K562 (cell line): ENCODE results near the gene UBN2.

Experiments used
- FOXM1 ChIP-seq, 2 experiments: fragments of 450-650 bp in 1 of 2; sonication (generic) in 1 of 2; formaldehyde crosslinking in 1 of 2; IDR thresholded peaks; 2 replicates each; pipeline versions ENCODE4 v1.6.1 to v1.9.0; 2017 to 2022; ENCODE audit warnings: low read depth in 2 of 2, mild to moderate bottlenecking in 2 of 2, missing genetic modification reagents in 1 of 2, moderate library complexity in 1 of 2
- POLR2AphosphoS5 ChIP-seq: IDR thresholded peaks from 2 replicates; pipeline ENCODE4 v1.6.1; 2011; ENCODE audit warnings: mild to moderate bottlenecking, low read depth, low read length, moderate library complexity; ENCODE audit not compliant: control insufficient read depth, insufficient read depth
- TF ChIP-seq, protein P1 (sequence below), 3 experiments: IDR thresholded peaks in 2 of 3; conservative IDR thresholded peaks in 1 of 3; 2 replicates each; pipeline ENCODE4 v1.5.1; 2011 to 2012; ENCODE audit warnings: low read length in 3 of 3, mild to moderate bottlenecking in 3 of 3, control low read depth in 2 of 3, improper control_type of control experiment in 1 of 3, inconsistent platforms in 1 of 3, low read depth in 1 of 3, mixed read lengths in 1 of 3, moderate library complexity in 1 of 3; ENCODE audit not compliant: insufficient read depth in 2 of 3

- TF ChIP-seq FOXM1 (IDR thresholded peaks at IDR 0.05; ENCODE audit: low read depth), result no peak
- no peak for TF ChIP-seq FOXM1 (CRISPR knock-in tag; IDR thresholded peaks at IDR 0.05; ENCODE audit: low read depth)
- TF ChIP-seq, protein P1, sequence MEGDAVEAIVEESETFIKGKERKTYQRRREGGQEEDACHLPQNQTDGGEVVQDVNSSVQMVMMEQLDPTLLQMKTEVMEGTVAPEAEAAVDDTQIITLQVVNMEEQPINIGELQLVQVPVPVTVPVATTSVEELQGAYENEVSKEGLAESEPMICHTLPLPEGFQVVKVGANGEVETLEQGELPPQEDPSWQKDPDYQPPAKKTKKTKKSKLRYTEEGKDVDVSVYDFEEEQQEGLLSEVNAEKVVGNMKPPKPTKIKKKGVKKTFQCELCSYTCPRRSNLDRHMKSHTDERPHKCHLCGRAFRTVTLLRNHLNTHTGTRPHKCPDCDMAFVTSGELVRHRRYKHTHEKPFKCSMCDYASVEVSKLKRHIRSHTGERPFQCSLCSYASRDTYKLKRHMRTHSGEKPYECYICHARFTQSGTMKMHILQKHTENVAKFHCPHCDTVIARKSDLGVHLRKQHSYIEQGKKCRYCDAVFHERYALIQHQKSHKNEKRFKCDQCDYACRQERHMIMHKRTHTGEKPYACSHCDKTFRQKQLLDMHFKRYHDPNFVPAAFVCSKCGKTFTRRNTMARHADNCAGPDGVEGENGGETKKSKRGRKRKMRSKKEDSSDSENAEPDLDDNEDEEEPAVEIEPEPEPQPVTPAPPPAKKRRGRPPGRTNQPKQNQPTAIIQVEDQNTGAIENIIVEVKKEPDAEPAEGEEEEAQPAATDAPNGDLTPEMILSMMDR (IDR thresholded peaks at IDR 0.05 in 2 of 3, conservative IDR thresholded peaks at IDR 0.05 in 1 of 3; ENCODE audit: insufficient read depth in 2 of 3, low read depth in 1 of 3, low read length in 3 of 3), result no peak
- TF ChIP-seq POLR2AphosphoS5, result no peak
These were observed 18.3 kb downstream of the UBN2 start for GRCh38 chr7:139249179-139249810.
